ENCODE results near the gene ID4. TPM values are rescaled to one million over a fixed set of nuclear protein-coding genes. Genes with fewer than 3 reads are reported as not detected.

The ID4 gene, protein sequence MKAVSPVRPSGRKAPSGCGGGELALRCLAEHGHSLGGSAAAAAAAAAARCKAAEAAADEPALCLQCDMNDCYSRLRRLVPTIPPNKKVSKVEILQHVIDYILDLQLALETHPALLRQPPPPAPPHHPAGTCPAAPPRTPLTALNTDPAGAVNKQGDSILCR
- 69.8 and 73.3 TPM in 2 replicates for total RNA-seq (2014; rRNA removed; shearing (Covaris generic); ENCODE audit: low replicate concordance)

DNA sequence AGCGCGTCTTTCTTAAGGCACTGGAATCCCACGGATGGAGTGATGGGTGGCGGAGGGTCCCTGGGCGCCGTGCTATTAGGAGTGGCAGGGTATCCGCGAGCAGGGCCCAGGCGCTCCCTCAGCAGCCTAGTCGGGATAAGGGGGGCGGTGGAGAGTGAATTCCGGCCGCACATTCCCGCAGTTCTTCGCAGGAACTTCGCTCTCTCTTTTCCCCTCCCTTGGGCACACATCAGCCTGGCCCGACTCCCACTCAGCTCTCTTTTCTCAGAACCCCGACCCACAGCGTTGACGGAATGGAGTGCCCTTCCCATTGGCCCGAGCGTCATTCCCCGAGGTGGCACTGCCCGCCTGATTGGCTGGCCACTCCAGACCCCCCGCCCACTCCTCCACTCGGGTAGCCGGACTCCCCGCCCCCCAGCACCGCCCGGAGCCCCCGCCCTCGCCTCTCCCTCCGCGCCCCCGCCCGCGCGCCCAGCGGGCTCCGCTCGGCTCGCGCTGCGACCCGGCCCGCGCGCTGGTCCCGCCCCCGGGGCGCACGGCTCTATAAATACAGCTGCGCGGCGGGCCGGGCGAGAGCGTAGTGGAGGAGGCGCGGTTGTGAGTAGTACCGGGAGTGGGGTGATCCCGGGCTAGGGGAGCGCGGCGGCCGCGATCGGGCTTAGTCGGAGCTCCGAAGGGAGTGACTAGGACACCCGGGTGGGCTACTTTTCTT, at the start of gene ID4:
ID4 (plus strand) TSS at position 572 of the 712 bp plus-strand sequence. CDS start 385 bp downstream, outside the sequence.
- in situ Hi-C loops (cut with HindIII; ENCODE audit: low pct_unique_long_range_greater_than_20kb, low sequenced_read_pairs), result no loop called here
- DNase-seq (ENCODE audit: low read depth), result peak; percentile 96

DNA sequence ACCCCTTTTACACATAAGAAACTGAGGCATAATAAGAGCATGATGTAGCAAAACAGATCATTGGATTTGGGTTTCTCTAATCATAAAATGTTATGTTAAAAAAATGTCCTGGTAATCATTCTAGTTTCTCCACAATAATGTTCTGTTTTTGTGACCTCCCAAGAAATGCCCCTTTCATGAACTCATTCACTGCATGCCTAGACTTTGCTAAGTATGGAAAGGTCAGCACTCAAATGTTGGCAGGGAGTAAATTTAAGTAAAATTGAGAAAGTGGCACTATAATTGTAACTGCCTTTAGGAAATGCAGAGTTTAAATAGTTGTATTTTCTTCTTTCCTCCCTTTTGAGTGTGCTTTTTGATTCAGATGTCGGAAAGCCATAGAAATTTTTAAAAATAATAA, 48.5 kb upstream of the ID4 start:
- DNase-seq (ENCODE audit: low read depth), result no peak
- in situ Hi-C loops (cut with HindIII; ENCODE audit: low pct_unique_long_range_greater_than_20kb, low sequenced_read_pairs), result no loop called here

DNA sequence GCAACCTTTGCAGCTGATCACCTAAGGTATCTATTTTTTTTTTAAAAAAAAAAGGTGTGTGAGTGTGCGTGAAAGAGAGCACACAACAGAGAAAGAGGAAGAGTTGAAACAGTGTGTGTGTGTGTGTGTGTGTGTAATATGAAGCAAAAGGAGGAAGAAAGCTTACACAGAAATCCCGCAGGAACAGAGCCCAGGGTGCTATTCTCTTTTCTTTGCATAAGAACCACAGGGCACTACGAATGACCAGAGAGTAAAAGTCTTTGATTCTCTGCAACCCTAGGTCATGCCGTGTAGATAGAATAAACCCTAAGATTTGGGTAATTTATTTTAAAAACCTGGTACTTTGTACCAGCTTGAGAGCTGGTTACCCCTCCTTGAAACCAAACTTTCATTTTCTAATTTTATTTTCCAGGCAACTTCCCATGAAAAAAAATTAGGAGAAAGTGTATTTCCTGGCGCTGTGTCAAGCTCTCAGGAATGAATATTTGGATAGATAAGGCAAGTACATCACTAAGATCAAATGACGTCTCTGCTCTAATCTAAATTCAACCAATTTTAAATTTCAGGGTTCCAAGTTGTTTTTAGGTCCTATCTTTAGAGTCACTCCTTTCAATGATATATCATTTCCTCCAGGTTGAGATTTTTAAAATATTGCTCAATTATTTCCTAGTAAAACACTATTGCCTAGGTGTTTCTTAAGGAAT, 47.9 kb upstream of the ID4 start:
- in situ Hi-C loops (cut with HindIII; ENCODE audit: low pct_unique_long_range_greater_than_20kb, low sequenced_read_pairs), result no loop called here
- no peak for DNase-seq (ENCODE audit: low read depth)

DNA sequence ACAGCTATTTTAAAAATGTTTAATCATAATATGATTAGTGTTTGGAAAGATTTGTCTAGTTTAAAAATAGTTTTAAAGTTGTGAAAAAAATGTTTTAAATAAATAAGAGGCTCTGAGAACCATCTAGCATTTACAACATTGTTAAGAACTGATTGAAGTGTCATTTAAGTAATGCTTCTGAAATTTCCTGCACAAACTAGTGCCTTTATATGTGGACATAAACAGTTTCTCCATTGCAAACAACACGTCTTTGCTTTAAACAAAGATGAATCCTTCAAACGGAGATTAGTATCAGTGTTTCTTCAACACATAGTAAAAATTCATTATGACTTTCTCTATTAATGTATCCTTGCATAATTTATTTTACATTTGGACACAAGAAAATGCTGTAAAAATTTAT, 45.9 kb upstream of the ID4 start:
- no peak for DNase-seq (ENCODE audit: low read depth)
- in situ Hi-C loops (cut with HindIII; ENCODE audit: low pct_unique_long_range_greater_than_20kb, low sequenced_read_pairs), result no loop called here

DNA sequence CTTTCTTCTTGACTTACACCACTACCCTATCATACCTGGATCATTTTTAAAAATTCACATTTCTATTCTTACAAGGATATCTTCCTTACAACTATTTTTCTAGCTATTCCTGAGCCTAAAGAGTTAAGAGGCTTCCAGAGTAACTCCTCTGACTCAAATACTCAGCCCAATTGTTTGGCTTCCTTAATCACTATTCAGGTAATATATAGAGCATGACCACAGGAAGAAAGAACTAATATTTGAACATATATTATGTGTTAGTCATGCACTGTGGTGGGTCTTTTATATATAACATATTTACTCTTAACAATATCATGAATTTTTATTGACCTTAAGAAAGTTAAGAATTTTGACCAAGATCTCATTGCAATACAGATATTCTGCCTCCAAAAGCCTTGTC, 42.0 kb upstream of the ID4 start:
- DNase-seq (ENCODE audit: low read depth), result no peak
- in situ Hi-C loops (cut with HindIII; ENCODE audit: low pct_unique_long_range_greater_than_20kb, low sequenced_read_pairs), result no loop called here

DNA sequence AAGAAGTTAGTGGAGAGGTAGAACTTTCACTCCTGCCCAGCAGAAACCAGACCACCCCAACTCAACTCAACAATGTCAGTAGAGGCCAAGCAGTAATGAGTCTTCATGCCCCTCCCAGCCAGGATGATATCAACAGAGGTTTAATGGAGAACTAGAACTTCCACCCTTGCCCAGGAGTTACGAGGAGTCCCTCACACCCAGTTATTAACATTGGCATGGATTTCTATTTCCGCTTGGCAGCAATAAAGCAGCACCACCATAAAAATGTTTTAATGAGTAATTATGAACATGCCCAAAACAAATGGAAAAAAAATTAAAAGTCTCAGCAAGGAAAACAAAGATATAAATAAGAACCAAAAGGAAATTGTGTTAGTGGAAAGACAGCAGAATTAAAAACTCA, 40.7 kb upstream of the ID4 start:
- DNase-seq (ENCODE audit: low read depth), result no peak
- in situ Hi-C loops (cut with HindIII; ENCODE audit: low pct_unique_long_range_greater_than_20kb, low sequenced_read_pairs), result no loop called here

DNA sequence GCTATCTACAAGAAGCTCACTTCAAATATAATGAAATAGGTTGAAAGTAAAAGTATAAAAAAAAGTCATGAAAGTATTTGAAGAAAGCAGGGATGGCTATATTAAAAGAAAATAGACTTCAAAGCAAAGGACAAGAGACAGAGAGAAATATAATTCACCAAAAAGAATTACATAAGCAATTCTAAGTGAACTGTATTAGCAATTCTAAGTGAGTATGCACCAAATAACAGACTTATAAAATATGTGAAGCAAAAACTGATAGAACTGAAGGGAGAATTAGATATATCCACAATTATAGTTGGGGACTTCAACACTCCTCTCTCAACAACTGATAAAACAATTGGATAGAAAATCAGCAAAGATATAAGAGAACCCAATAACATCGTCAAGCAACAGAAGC, 38.8 kb upstream of the ID4 start:
- DNase-seq (ENCODE audit: low read depth), result no peak
- in situ Hi-C loops (cut with HindIII; ENCODE audit: low pct_unique_long_range_greater_than_20kb, low sequenced_read_pairs), result no loop called here

DNA sequence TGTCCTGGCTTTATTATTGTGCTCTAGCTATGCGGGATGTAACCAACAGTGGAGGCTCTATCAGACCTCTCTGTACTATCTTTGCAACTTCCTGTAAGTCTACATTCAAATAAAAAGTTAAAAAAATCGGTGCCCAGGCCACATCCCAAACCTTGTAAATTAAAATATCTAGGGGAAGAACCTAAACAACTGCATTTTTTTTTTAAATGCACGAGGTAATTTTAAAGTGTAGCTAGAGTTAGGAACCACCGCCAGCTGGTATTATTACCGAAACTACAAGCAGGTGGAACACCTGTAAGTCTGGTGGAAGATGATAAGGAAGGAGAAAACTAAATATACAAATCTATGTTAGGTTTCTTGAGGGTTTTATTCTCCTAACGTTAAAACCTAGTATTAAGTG, 34.5 kb upstream of the ID4 start:
- in situ Hi-C loops (cut with HindIII; ENCODE audit: low pct_unique_long_range_greater_than_20kb, low sequenced_read_pairs), result no loop called here

DNA sequence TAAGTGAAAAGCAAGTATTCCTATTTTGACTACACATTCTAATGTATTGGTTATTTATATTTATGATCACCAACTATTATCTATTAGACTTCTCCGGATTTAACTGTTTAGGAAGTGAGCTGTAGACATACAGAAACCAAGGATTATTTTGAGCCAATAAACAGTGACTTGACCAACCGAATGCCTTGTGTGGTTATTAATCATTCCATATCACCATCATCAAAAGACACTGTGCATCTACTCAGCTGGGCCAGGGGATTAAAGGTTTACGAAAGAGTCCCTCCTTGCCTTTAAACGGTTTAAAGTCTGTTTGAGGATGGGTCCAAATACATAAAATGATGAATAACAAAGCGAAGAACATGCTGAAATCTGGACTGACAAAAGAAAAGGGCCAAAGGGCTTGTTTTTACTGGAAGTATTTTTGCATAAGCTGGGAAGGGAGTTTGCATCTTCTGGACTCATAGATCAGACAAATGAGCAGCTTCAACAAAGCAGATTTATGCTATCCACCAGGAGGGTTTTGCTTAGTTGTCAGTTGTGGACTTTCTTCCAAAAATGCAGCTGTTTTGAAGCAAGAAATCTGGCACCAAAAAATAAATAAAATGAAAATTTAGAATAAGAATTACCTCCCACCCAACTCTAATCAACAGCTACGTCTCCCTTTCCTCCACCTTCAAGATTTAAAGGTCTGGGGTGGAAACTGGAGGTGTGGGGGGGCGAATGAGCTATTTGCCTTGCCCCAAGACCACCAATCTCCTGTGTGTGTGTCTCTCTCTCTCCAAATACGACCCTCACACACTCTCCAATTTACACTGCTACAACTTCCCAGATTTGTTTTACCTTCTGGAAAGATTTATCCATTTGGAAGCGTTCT, 33.6 kb upstream of the ID4 start:
- peak; percentile 36 for DNase-seq (ENCODE audit: low read depth)
- in situ Hi-C loops (cut with HindIII; ENCODE audit: low pct_unique_long_range_greater_than_20kb, low sequenced_read_pairs), result no loop called here

More for the DNA sequence above, 34.5 kb upstream of the ID4 start:
- no peak for DNase-seq (ENCODE audit: low read depth)

DNA sequence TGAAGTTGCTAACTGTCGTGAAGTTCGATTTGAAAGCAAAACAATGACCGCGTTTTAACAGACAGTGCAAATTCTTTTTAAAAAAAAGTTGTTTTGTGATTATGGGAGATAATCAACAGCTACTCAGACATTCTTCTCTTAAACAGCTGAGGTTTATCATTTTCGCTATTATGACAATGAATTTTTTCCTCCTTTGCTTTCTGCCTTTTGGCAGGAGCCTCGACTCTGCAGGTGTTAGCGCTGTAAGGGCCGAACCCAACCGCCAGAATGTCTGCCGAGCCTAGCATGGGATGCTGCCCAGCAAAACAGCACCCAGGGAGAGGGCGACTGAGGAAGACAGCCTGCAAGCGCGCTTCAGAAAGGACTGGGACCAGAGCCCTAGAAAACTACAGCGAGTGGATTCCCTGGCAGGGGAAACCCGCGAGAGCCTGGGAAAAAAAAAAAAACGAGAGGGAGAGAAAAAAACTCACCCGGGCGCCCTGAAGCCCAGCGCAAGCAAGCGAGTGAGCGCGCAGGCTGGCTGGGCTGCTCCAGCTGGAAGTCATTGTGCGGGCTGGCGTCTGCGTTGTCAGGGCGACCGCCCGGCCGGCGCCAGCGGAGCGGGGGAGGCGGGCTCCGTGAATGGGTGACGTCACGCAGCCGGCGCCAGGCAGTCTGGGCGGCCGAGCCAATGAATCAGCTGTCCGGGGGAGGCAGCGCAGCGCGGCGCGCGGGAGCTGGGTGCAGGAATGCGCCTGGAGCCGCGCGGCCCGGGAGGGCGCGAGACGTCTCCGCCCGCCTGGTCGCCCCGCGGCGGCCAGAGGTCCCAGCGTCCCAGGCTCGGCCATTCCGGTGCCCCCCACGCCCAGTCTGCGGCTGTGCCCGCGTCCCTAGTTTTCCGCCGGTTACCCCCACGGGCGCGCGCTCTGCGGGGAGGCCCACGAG, 32.7 kb upstream of the ID4 start:
- peak; percentile 99 for DNase-seq (ENCODE audit: low read depth)
- in situ Hi-C loops (cut with HindIII; ENCODE audit: low pct_unique_long_range_greater_than_20kb, low sequenced_read_pairs), result no loop called here

DNA sequence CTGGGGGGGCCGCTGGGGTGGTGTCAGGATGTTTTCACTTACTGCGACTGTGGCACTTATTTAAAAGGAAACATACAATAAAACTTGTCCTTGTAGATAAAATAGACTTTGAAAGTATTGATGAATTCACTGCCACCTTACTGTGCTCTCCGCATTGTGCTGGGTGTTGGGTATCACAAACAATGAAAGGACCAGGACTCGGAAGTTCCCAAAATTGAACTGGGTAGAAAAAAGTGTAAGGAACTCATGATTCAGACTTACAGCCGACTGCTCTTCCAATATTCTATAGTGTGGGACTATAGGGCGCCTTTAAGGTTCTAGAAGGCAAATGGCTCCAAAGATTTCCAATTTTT, 32.1 kb upstream of the ID4 start:
- in situ Hi-C loops (cut with HindIII; ENCODE audit: low pct_unique_long_range_greater_than_20kb, low sequenced_read_pairs), result no loop called here
- no peak for DNase-seq (ENCODE audit: low read depth)

DNA sequence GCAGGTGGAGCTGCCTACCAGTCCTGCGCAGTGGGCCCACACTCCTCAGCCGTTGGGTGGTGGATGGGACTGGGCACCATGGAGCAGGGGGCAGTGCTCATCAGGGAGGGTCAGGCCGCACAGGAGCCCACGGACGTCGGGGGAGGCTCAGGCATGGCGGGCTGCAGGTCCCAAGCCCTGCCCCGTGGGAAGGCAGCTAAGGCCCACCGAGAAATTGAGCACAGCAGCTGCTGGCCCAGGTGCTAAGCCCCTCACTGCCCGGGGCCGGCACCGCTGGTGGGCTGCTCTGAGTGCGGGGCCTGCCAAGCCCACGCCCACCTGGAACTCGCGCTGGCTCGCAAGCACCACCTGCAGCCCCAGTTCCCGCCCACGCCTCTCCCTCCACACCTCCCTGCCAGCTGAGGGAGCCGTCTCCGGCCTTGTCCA, 30.2 kb upstream of the ID4 start:
- DNase-seq (ENCODE audit: low read depth), result no peak
- in situ Hi-C loops (cut with HindIII; ENCODE audit: low pct_unique_long_range_greater_than_20kb, low sequenced_read_pairs), result no loop called here

DNA sequence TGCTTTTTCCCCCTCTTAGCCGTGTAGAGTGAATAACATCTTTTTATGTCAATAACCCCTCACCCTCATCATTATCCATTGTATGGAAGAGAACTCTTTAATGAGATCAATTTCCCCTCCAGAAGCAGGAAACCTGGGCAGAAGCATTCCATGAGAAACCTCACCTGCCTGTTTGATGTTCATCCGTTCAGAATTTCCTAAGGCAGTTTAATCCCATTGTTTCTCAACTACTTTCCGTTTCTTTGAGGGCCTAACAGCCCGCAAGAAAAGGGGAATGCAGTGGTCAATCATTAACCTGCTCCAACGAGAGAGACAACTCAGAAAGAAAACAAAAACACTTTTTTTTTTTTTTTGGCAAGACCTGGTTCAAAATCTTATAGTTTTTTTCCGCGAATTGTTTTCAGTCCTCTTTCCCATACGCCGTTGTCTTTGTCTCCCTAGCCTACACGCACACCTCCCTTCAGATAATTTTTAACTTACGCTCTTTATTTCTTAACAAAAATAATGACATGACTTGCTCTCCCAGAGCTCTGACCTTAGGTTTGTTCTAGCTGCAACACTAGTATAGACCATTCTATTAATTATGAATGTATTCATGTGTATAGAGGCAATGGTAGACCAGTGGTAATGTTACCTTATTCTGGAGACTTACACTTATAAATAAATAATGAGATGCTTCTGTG, 25.6 kb upstream of the ID4 start:
- peak; percentile 94 for DNase-seq (ENCODE audit: low read depth)
- in situ Hi-C loops (cut with HindIII; ENCODE audit: low pct_unique_long_range_greater_than_20kb, low sequenced_read_pairs), result no loop called here

DNA sequence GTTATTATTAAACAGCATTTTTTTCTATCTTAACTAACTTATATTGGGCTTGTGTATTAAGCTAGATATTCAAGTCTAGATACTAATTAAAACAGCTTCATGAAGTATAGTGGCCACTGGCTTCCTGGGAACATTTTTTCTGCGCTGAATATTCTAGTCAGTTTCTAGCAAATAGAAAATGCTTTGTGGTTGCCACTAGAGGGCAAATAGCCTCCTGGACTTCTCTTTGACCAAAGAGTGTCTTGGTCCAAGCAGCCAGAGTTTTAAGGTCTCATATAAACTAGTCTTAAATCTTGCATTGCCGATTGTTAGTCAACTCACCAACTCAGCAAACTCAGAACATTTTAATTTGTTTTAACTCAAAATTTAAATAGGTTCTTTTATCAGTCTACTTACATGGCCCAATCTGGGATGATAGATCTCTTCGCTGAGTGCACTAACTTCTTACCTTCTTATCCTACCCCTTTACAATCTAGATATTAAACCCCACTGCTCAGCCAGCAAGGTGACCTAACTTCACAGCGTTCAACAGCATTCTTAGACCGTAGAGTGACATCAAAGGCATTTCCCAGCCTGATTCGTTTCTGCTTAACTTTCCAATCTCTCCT, 24.6 kb upstream of the ID4 start:
- in situ Hi-C loops (cut with HindIII; ENCODE audit: low pct_unique_long_range_greater_than_20kb, low sequenced_read_pairs), result no loop called here
- DNase-seq (ENCODE audit: low read depth), result peak; percentile 55

DNA sequence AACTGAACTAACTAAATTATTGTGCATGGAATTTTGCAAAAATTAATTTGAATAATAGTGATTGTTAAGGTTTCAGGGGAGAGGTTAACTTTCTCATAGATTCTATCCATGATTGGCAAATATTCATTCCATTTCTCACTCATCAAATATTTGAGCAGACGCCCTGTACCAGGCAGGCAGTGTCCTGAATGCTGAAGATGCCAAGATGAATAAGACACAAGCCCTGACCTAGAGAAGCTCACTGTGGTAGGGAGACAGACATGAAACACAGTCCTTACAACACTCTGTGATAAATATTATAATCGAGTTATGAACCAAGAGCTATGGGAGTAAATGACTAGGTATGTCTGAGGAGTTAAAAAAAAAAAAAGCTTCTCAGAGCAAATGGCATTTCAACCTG, 18.4 kb upstream of the ID4 start:
- in situ Hi-C loops (cut with HindIII; ENCODE audit: low pct_unique_long_range_greater_than_20kb, low sequenced_read_pairs), result no loop called here

DNA sequence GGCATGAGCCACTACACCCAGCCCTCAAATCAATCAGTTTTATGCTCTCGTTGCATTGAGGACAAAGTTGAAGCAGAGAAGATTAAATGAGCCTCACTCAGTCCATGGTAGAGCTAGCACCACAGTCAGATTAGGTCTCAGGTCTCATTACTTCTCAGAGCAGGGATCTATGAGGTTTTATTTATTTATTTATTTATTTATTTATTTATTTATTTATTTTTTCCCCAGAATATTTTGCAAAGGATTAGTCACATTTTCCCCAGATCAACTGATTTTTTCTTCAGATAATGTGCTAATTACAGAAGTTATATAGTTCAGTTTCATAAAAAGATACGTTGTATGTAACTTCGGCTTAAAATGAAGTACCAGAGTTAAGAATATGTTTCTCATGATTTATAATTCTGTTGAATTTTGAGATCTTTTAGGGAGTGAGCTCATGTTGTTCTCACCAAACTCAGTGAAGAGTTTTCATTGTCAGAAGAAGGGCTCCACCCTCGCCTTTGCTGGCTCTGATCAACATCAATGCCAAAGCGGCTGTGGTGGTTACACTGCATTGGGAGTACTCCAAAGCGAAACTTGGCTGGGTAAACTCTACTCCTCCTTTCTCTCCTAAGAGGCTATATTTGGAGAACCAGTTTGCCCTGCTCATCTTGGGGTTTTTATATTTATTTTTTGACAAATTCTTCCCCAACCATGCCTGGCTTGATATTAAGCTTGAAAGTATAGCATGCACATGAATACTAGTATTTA, 12.9 kb upstream of the ID4 start:
- in situ Hi-C loops (cut with HindIII; ENCODE audit: low pct_unique_long_range_greater_than_20kb, low sequenced_read_pairs), result no loop called here

More for the DNA sequence above, 18.4 kb upstream of the ID4 start:
- DNase-seq (ENCODE audit: low read depth), result no peak

More for the DNA sequence above, 12.9 kb upstream of the ID4 start:
- DNase-seq (ENCODE audit: low read depth), result no peak

All from Caki2 (cell line).